Liver (tissue), 9 donors: Measurements from ENCODE around the gene TNF. TPM values are rescaled to one million over a fixed set of nuclear protein-coding genes. Genes with fewer than 3 reads are reported as not detected.

Source experiments
- DNase-seq: peaks from one replicate; pipeline ENCODE4 v3.0.0-alpha.2; 2017; ENCODE audit warnings: low spot score
- H3K27ac ChIP-seq, 2 donors: one replicate each; pipeline ENCODE4 v1.7.0; 2013; ENCODE audit warnings: inconsistent platforms in 2 of 2, low read length in 2 of 2, control low read depth in 1 of 2, low read depth in 1 of 2, mild to moderate bottlenecking in 1 of 2
- H3K27me3 ChIP-seq, 4 donors: one replicate each; pipeline versions ENCODE4 v1.6.1 to v1.7.0; 2013; ENCODE audit warnings: low read length in 3 of 4, inconsistent platforms in 1 of 4, mild to moderate bottlenecking in 1 of 4, moderate library complexity in 1 of 4; ENCODE audit not compliant: control insufficient read depth in 4 of 4, insufficient read depth in 4 of 4
- H3K36me3 ChIP-seq, 4 donors: one replicate each; pipeline versions ENCODE4 v1.6.1 to v1.7.0; 2013; ENCODE audit warnings: low read length in 3 of 4, mild to moderate bottlenecking in 3 of 4, low read depth in 1 of 4, moderate library complexity in 1 of 4; ENCODE audit not compliant: control insufficient read depth in 4 of 4, insufficient read depth in 3 of 4
- H3K4me1 ChIP-seq, 4 donors: one replicate each; pipeline versions ENCODE4 v1.6.1 to v1.7.0; 2013; ENCODE audit warnings: low read length in 3 of 4, mild to moderate bottlenecking in 3 of 4, moderate library complexity in 1 of 4; ENCODE audit not compliant: control insufficient read depth in 4 of 4, insufficient read depth in 4 of 4
- H3K4me3 ChIP-seq, 3 donors: one replicate each; pipeline versions ENCODE4 v1.6.1 to v1.7.0; 2013; ENCODE audit warnings: low read length in 3 of 3, control low read depth in 1 of 3, low read depth in 1 of 3, mild to moderate bottlenecking in 1 of 3
- H3K9ac ChIP-seq, 2 donors: one replicate each; pipeline ENCODE4 v1.7.0; 2013; ENCODE audit warnings: low read length in 2 of 2, mild to moderate bottlenecking in 2 of 2, moderate library complexity in 2 of 2, control low read depth in 1 of 2, low read depth in 1 of 2
- H3K9me3 ChIP-seq, 4 donors: one replicate each; pipeline versions ENCODE4 v1.6.1 to v1.7.0; 2013; ENCODE audit warnings: low read length in 3 of 4; ENCODE audit not compliant: control insufficient read depth in 4 of 4
- CTCF ChIP-seq: fragments of 150-350 bp; IDR thresholded peaks from 2 replicates; pipeline ENCODE4 v1.5.1; 2017; ENCODE audit warnings: improper control_type of control experiment, low read depth, low read length; ENCODE audit not compliant: missing input control
- EGR1 ChIP-seq, 2 donors: IDR thresholded peaks; 2 replicates each; pipeline ENCODE4 v1.6.1; 2016 to 2018; ENCODE audit warnings: antibody characterized with exemption in 2 of 2, low read depth in 2 of 2
- FOXA1 ChIP-seq: IDR thresholded peaks from 2 replicates; pipeline ENCODE4 v1.6.1; 2016; ENCODE audit warnings: antibody characterized with exemption
- FOXA2 ChIP-seq: IDR thresholded peaks from 2 replicates; pipeline ENCODE4 v1.6.1; 2016; ENCODE audit warnings: antibody characterized with exemption
- GABPA ChIP-seq, 2 donors: IDR thresholded peaks in 1 of 2; conservative IDR thresholded peaks in 1 of 2; 2 replicates each; pipeline ENCODE4 v1.6.1; 2016; ENCODE audit warnings: antibody characterized with exemption in 2 of 2, mild to moderate bottlenecking in 1 of 2, moderate library complexity in 1 of 2
- HNF4A ChIP-seq, 2 donors: conservative IDR thresholded peaks; 2 replicates each; pipeline ENCODE4 v1.6.1; 2016; ENCODE audit warnings: antibody characterized with exemption in 2 of 2, mild to moderate bottlenecking in 2 of 2
- HNF4G ChIP-seq: IDR thresholded peaks from 2 replicates; pipeline ENCODE4 v1.6.1; 2016; ENCODE audit warnings: antibody characterized with exemption
- MAX ChIP-seq: IDR thresholded peaks from 2 replicates; pipeline ENCODE4 v1.6.1; 2016; ENCODE audit warnings: antibody characterized with exemption
- NR2F2 ChIP-seq: IDR thresholded peaks from 2 replicates; pipeline ENCODE4 v1.6.1; 2016; ENCODE audit warnings: antibody characterized with exemption
- REST ChIP-seq: IDR thresholded peaks from 2 replicates; pipeline ENCODE4 v1.6.1; 2016; ENCODE audit warnings: antibody characterized with exemption, mild to moderate bottlenecking
- RXRA ChIP-seq, 2 donors: IDR thresholded peaks; 2 replicates each; pipeline ENCODE4 v1.6.1; 2017 to 2018; ENCODE audit warnings: antibody characterized with exemption in 2 of 2, mild to moderate bottlenecking in 1 of 2
- SP1 ChIP-seq: IDR thresholded peaks from 2 replicates; pipeline ENCODE4 v1.6.1; 2018; ENCODE audit warnings: antibody characterized with exemption, mild to moderate bottlenecking
- TAF1 ChIP-seq: conservative IDR thresholded peaks from 2 replicates; pipeline ENCODE4 v1.6.1; 2016; ENCODE audit warnings: antibody characterized with exemption, mild to moderate bottlenecking
- YY1 ChIP-seq: IDR thresholded peaks from 2 replicates; pipeline ENCODE4 v1.6.1; 2016; ENCODE audit warnings: antibody characterized with exemption, mild to moderate bottlenecking
- WGBS: extraction: QIAGEN DNeasy Blood & Tissue Kit; methylation state at CpG from one replicate; pipeline ENCODE4 v1.1.7; 2013; 5-methylcytosine and 5-hydroxymethylcytosine counted together
- polyA plus RNA-seq, 2 donors: library from polyadenylated mRNA; stranded (reverse) in 1 of 2; unstranded in 1 of 2; fragments of 200-250 nt in 1 of 2; fragments of >200 nt in 1 of 2; fragmentation: Nextera tagmentation in 1 of 2; extraction: Ambion mirVana in 1 of 2; gene quantifications; one replicate each; pipeline versions ENCODE4 v1.2.1 to v1.2.3, GENCODE V29; 2013 to 2015
- total RNA-seq, 2 donors: library from RNA; depleted of rRNA; stranded (reverse); fragments of >200 nt; gene quantifications; one replicate each; pipeline ENCODE4 v1.2.3, GENCODE V29; 2014
- TF ChIP-seq, protein P1 (sequence below): IDR thresholded peaks from 2 replicates; pipeline ENCODE4 v1.6.1; 2016; ENCODE audit warnings: antibody characterized with exemption
- TF ChIP-seq, protein P2 (sequence below): IDR thresholded peaks from 2 replicates; pipeline ENCODE4 v1.6.1; 2016; ENCODE audit warnings: antibody characterized with exemption
- donor health status: healthy.
- donor health status: healthy.
- donor health status: healthy.
- donor health status: healthy.
- donor health status: healthy.

Gene TNF
- total and polyA plus RNA-seq, 4 donors, result 0.06 to 0.42 (median 0.19) TPM; not detected in 1

DNA sequence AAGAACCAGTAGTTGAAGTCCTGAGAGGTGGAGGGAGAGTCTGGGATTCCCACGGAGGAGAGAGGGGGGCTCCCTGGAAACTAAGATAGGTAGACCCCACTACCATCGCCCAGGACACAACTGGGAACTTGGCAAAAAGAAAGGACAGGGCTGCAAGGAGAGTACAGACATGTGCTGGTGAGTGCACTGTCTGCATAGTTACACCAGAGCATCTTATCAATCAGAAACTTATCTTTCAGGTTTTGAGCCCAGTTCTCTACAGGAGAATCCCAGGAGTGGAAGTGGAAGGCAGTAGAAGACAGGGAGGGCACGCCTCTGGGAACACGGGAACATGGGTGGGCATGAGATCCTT is 15.8 kb upstream of the TNF start:
- H3K27ac ChIP-seq, result peak overlapping the region; percentile 55 to 84
- no peak overlapping the region for H3K4me3 ChIP-seq
- DNase-seq, result no peak
- peaks cover 0 to 22% (median 7%) of the 10 kb centered on the region in 4 donors for H3K4me1 ChIP-seq
- H3K9ac ChIP-seq, result no peak overlapping the region
- TF ChIP-seq HNF4A (conservative IDR thresholded peaks at IDR 0.05) (no peak), EGR1 (IDR thresholded peaks at IDR 0.05; ENCODE audit: low read depth in 2 of 2) (no peak), HNF4G (no peak), FOXA1 (no peak), NR2F2 (no peak), TAF1 (no peak), REST (no peak), SP1 (no peak)
- TF ChIP-seq, protein P1, sequence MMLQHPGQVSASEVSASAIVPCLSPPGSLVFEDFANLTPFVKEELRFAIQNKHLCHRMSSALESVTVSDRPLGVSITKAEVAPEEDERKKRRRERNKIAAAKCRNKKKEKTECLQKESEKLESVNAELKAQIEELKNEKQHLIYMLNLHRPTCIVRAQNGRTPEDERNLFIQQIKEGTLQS, result no peak
- TF ChIP-seq, protein P2, sequence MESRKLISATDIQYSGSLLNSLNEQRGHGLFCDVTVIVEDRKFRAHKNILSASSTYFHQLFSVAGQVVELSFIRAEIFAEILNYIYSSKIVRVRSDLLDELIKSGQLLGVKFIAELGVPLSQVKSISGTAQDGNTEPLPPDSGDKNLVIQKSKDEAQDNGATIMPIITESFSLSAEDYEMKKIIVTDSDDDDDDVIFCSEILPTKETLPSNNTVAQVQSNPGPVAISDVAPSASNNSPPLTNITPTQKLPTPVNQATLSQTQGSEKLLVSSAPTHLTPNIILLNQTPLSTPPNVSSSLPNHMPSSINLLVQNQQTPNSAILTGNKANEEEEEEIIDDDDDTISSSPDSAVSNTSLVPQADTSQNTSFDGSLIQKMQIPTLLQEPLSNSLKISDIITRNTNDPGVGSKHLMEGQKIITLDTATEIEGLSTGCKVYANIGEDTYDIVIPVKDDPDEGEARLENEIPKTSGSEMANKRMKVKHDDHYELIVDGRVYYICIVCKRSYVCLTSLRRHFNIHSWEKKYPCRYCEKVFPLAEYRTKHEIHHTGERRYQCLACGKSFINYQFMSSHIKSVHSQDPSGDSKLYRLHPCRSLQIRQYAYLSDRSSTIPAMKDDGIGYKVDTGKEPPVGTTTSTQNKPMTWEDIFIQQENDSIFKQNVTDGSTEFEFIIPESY, result no peak
- 58% methylated on average over 4 of the region's 4 CpGs for WGBS
- H3K9me3 ChIP-seq, result no peaks in the 10 kb centered on the region
- peaks cover 6 to 14% (median 9%) of the 10 kb centered on the region in 4 donors for H3K36me3 ChIP-seq
- no peaks in the 10 kb centered on the region for H3K27me3 ChIP-seq

GRCh38 chr6:31559958-31560696 is 15.2 kb upstream of the TNF start:
- DNase-seq, result no peak
- H3K4me3 ChIP-seq, result no peak overlapping the region
- no peak overlapping the region for H3K9ac ChIP-seq
- peaks cover 0 to 22% (median 7%) of the 10 kb centered on the region in 4 donors for H3K4me1 ChIP-seq
- peak overlapping the region; percentile 55 to 84 for H3K27ac ChIP-seq
- H3K27me3 ChIP-seq, result no peaks in the 10 kb centered on the region
- H3K36me3 ChIP-seq, result peaks cover 6 to 14% (median 6%) of the 10 kb centered on the region in 4 donors
- WGBS, result 69% methylated on average over 7 of the region's 7 CpGs
- no peaks in the 10 kb centered on the region for H3K9me3 ChIP-seq
- TF ChIP-seq EGR1 (IDR thresholded peaks at IDR 0.05; ENCODE audit: low read depth in 2 of 2) (no peak), REST (peak; percentile 41), YY1 (no peak), MAX (peak; percentile 44), FOXA1 (no peak), GABPA (IDR thresholded peaks at IDR 0.05 in 1 of 2, conservative IDR thresholded peaks at IDR 0.05 in 1 of 2) (no peak), CTCF (no peak), HNF4G (no peak), SP1 (no peak), RXRA (IDR thresholded peaks at IDR 0.05) (peak in 1 of 2 donors; percentile 33), HNF4A (conservative IDR thresholded peaks at IDR 0.05) (no peak), TAF1 (no peak), NR2F2 (peak; percentile 99), FOXA2 (no peak)
- TF ChIP-seq, protein P1, result no peak
